Measurements from ENCODE around the gene ANKRD28.
"Not testable (repeated sequence)": the region's sequence is repeated elsewhere in the genome, so short reads cannot be mapped to it uniquely, and the experiment has no call there.

Gene ANKRD28

GRCh38 chr3:15797642-15798303, at the start of gene ANKRD28:
Gene ANKRD28 (minus strand): TSS chr3:15797979. CDS start chr3:15796521, 1,458 bp downstream.
- TF ChIP-seq, protein P1, sequence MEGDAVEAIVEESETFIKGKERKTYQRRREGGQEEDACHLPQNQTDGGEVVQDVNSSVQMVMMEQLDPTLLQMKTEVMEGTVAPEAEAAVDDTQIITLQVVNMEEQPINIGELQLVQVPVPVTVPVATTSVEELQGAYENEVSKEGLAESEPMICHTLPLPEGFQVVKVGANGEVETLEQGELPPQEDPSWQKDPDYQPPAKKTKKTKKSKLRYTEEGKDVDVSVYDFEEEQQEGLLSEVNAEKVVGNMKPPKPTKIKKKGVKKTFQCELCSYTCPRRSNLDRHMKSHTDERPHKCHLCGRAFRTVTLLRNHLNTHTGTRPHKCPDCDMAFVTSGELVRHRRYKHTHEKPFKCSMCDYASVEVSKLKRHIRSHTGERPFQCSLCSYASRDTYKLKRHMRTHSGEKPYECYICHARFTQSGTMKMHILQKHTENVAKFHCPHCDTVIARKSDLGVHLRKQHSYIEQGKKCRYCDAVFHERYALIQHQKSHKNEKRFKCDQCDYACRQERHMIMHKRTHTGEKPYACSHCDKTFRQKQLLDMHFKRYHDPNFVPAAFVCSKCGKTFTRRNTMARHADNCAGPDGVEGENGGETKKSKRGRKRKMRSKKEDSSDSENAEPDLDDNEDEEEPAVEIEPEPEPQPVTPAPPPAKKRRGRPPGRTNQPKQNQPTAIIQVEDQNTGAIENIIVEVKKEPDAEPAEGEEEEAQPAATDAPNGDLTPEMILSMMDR (IDR thresholded peaks at IDR 0.05; ENCODE audit: extremely low read depth, missing control alignments), result no peak
- DNase-seq (ENCODE audit: low spot score), result no peak

- no peak for DNase-seq (ENCODE audit: low spot score)
- TF ChIP-seq, protein P1 (IDR thresholded peaks at IDR 0.05; ENCODE audit: extremely low read depth, missing control alignments), result no peak
Observed at GRCh38 chr3:15847239-15847638, 49.5 kb upstream of the ANKRD28 start.

DNA sequence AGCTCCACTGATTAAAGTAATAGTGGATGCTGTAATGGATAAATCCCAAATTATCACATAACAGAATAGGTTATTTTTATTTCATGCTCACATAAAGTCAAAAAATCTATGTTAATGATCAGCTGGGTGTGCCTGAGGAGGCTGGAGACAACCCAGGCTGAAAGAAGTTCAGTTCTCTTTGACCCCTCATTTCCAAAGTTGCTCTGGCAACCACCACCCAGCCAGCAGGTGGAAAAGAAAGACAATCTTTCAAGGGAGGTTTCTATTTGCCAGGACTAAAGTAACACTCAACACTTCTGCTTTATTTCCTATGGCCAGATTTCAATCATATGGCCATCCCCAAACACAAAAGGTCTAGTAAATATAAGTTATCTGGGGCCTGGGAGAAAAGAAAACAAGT, 48.8 kb upstream of the ANKRD28 start:
- DNase-seq (ENCODE audit: low spot score), result no peak
- TF ChIP-seq, protein P1 (IDR thresholded peaks at IDR 0.05; ENCODE audit: extremely low read depth, missing control alignments), result no peak

DNA sequence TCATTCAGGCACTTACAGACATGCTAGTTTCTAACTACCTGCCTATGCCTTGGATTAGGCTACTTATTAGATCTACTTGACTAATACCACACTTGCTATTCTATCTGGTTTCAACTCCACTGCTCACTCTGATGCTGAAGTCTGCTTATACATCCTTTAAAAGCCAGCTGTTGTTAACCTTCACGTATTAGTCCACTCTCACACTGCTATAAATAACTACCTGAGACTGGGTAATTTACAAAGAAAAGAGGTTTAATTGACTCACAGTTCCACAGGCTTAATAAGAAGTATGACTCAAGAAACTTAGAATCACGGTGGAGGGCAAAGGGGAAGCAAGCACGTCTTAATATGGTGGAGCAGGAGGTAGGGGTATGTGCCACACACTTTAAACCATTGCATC, 47.7 kb upstream of the ANKRD28 start:
- TF ChIP-seq, protein P1 (IDR thresholded peaks at IDR 0.05; ENCODE audit: extremely low read depth, missing control alignments), result no peak

GRCh38 chr3:15844889-15845288, 47.1 kb upstream of the ANKRD28 start:
- no peak for DNase-seq (ENCODE audit: low spot score)
- TF ChIP-seq, protein P1 (IDR thresholded peaks at IDR 0.05; ENCODE audit: extremely low read depth, missing control alignments), result no peak

More for the DNA sequence above, 47.7 kb upstream of the ANKRD28 start:
- no peak for DNase-seq (ENCODE audit: low spot score)

DNA sequence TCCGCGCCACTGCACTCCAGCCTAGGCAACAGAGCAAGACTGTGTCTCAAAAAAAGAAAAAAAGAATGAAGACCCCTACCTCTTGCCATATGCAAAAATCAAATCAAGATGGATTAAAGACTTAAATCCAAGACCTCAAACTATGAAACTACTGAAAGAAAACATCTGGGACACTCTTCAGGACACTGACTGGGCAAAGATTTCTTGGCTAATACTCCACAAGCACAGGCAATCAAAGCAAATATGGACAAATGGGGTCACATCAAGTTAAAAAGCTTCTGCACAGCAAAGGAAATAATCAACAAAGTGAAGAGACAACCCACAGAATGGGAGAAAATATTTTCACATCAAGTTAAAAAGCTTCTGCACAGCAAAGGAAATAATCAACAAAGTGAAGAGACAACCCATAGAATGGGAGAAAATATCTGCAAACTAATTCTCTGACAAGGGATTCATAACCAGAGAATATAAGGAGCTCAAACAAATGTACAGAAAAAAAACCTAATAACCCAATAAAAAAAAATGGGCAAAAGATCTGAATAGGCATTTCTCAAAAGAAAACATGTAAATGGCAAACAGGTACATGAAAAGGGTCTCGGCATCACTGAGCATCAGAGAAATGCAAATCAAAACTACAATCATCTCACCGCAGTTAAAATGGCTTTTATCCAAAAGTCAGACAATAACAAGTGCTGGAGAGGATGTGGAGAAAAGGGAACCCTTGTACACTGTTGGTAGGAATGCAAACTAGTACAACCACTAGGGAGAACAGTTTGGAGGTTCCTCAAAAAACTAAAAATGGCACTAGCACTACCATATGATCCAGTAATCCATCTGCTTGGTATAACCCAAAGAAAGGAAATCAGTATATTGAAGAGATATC, 43.6 kb upstream of the ANKRD28 start:
- not testable (repeated sequence) for DNase-seq (ENCODE audit: low spot score)

GRCh38 chr3:15839568-15839967, 41.8 kb upstream of the ANKRD28 start:
- TF ChIP-seq, protein P1 (IDR thresholded peaks at IDR 0.05; ENCODE audit: extremely low read depth, missing control alignments), result no peak
- no peak for DNase-seq (ENCODE audit: low spot score)
